NT2/D1 (cell line): ENCODE results near the gene SLC30A2.

Source experiments
- SUZ12 ChIP-seq: IDR thresholded peaks from 2 replicates; pipeline ENCODE4 v1.6.1; 2011; ENCODE audit not compliant: insufficient read length, insufficient read depth; ENCODE audit errors: extremely low read depth
- YY1 ChIP-seq: IDR thresholded peaks from 2 replicates; pipeline ENCODE4 v1.6.1; 2011; ENCODE audit not compliant: insufficient read length, insufficient read depth
- ZNF274 ChIP-seq: IDR thresholded peaks from 2 replicates; pipeline ENCODE4 v1.6.1; 2011; ENCODE audit warnings: mild to moderate bottlenecking, low read depth, low read length

GRCh38 chr1:25993197-25993951 lies 52.5 kb downstream of the SLC30A2 start:
- TF ChIP-seq SUZ12 (no peak), YY1 (no peak), ZNF274 (no peak)
